K562 (cell line): Measurements from ENCODE around the gene PNMT. TPM values are rescaled to one million over a fixed set of nuclear protein-coding genes. Genes with fewer than 3 reads are reported as not detected.

Experiments used
- ARNT ChIP-seq, 2 experiments: fragments of 450-650 bp; IDR thresholded peaks; 2 replicates each; pipeline ENCODE4 v1.6.1; 2016; ENCODE audit warnings: mild to moderate bottlenecking in 1 of 2
- CBFA2T2 ChIP-seq: fragments of 450-650 bp; conservative IDR thresholded peaks from 2 replicates; pipeline ENCODE4 v1.6.1; 2017; ENCODE audit warnings: mild to moderate bottlenecking
- ETV5 ChIP-seq: sonication (generic); formaldehyde crosslinking; IDR thresholded peaks from 2 replicates; pipeline ENCODE4 v1.4.0; 2020; ENCODE audit warnings: low read depth, mild to moderate bottlenecking, missing genetic modification reagents
- KLF6 ChIP-seq: fragments of 250-450 bp; sonication (Bioruptor Pico); IDR thresholded peaks from 2 replicates; pipeline ENCODE4 v1.4.0; 2020; ENCODE audit warnings: mild to moderate bottlenecking, moderate library complexity, borderline replicate concordance
- MTA3 ChIP-seq: fragments of 450-650 bp; formaldehyde crosslinking; IDR thresholded peaks from 2 replicates; pipeline ENCODE4 v1.6.1; 2017; ENCODE audit warnings: mild to moderate bottlenecking, borderline replicate concordance
- NFE2 ChIP-seq: IDR thresholded peaks from 2 replicates; pipeline ENCODE4 v1.6.1; 2014; ENCODE audit warnings: antibody characterized with exemption, low read depth
- POLR2AphosphoS2 ChIP-seq: IDR thresholded peaks from 2 replicates; pipeline ENCODE4 v1.6.1; 2012; ENCODE audit warnings: low read length, improper control_type of control experiment
- RBM15 ChIP-seq: fragments of 200-400 bp; formaldehyde crosslinking; IDR thresholded peaks from 2 replicates; pipeline ENCODE4 v1.6.1; 2018; ENCODE audit warnings: mild to moderate bottlenecking, low read length, moderate library complexity; ENCODE audit not compliant: insufficient read depth
- SMAD1 ChIP-seq: fragments of 150-350 bp; IDR thresholded peaks from 2 replicates; pipeline ENCODE4 v1.6.1; 2014; ENCODE audit warnings: low read length, low read depth; ENCODE audit not compliant: partially characterized antibody
- TRIM25 ChIP-seq: fragments of 450-650 bp; IDR thresholded peaks from 2 replicates; pipeline ENCODE4 v1.7.0; 2016; ENCODE audit warnings: borderline replicate concordance
- ZNF507 ChIP-seq: conservative IDR thresholded peaks from 2 replicates; pipeline ENCODE4 v1.6.1; 2017; ENCODE audit warnings: missing genetic modification characterization, missing compliant biosample characterization
- ZNF561 ChIP-seq: fragments of 450-650 bp; formaldehyde crosslinking; conservative IDR thresholded peaks from 2 replicates; pipeline ENCODE4 v1.4.0; 2020; ENCODE audit warnings: mild to moderate bottlenecking, moderate library complexity
- polyA plus RNA-seq, 8 experiments: library from polyadenylated mRNA; depleted of rRNA in 4 of 8; stranded (reverse) in 5 of 8; unstranded in 3 of 8; fragments of >200 nt; fragmentation: Nextera tagmentation in 2 of 8; fragmentation: Illumina TruSeq in 1 of 8; extraction: Ambion mirVana in 2 of 8; extraction: Trizol in 1 of 8; gene quantifications; 2 replicates each; pipeline versions ENCODE4 v1.2.1 to v1.2.3, GENCODE V29; 2011 to 2014; ENCODE audit warnings: inconsistent platforms in 1 of 8, missing spikeins in 1 of 8
- total RNA-seq, 7 experiments: library from RNA; depleted of rRNA in 6 of 7; stranded (reverse); fragments of >200 nt in 6 of 7; fragmentation: Illumina TruSeq in 2 of 7; extraction: Trizol in 2 of 7; gene quantifications; 2 replicates each; pipeline versions ENCODE4 v1.2.1 to v1.2.3, GENCODE V29; 2011 to 2021; ENCODE audit warnings: low replicate concordance in 1 of 7
- TF ChIP-seq, protein P1 (sequence below): sonication (generic); formaldehyde crosslinking; IDR thresholded peaks from 2 replicates; pipeline ENCODE4 v1.8.0; 2022; ENCODE audit warnings: mild to moderate bottlenecking, missing genetic modification reagents
- TF ChIP-seq, protein P2 (sequence below): sonication (generic); formaldehyde crosslinking; IDR thresholded peaks from 2 replicates; pipeline ENCODE4 v1.8.0; 2023; ENCODE audit warnings: missing genetic modification reagents, mild to moderate bottlenecking, borderline replicate concordance
- TF ChIP-seq, protein P3 (sequence below), 2 experiments: IDR thresholded peaks; 2 replicates each; pipeline ENCODE4 v1.6.1; 2012; ENCODE audit warnings: improper control_type of control experiment in 2 of 2, low read depth in 2 of 2, low read length in 2 of 2, borderline replicate concordance in 1 of 2

The PNMT gene
- total and polyA plus RNA-seq, 9 of the 15 experiments (the other 6 are each of a cell fraction or from before 2014, with no cell fraction given): 0.55 to 18.1 (median 5.8) TPM

- TF ChIP-seq, protein P1, sequence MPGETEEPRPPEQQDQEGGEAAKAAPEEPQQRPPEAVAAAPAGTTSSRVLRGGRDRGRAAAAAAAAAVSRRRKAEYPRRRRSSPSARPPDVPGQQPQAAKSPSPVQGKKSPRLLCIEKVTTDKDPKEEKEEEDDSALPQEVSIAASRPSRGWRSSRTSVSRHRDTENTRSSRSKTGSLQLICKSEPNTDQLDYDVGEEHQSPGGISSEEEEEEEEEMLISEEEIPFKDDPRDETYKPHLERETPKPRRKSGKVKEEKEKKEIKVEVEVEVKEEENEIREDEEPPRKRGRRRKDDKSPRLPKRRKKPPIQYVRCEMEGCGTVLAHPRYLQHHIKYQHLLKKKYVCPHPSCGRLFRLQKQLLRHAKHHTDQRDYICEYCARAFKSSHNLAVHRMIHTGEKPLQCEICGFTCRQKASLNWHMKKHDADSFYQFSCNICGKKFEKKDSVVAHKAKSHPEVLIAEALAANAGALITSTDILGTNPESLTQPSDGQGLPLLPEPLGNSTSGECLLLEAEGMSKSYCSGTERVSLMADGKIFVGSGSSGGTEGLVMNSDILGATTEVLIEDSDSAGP (CRISPR knock-in tag): no peak
- TF ChIP-seq, protein P2, sequence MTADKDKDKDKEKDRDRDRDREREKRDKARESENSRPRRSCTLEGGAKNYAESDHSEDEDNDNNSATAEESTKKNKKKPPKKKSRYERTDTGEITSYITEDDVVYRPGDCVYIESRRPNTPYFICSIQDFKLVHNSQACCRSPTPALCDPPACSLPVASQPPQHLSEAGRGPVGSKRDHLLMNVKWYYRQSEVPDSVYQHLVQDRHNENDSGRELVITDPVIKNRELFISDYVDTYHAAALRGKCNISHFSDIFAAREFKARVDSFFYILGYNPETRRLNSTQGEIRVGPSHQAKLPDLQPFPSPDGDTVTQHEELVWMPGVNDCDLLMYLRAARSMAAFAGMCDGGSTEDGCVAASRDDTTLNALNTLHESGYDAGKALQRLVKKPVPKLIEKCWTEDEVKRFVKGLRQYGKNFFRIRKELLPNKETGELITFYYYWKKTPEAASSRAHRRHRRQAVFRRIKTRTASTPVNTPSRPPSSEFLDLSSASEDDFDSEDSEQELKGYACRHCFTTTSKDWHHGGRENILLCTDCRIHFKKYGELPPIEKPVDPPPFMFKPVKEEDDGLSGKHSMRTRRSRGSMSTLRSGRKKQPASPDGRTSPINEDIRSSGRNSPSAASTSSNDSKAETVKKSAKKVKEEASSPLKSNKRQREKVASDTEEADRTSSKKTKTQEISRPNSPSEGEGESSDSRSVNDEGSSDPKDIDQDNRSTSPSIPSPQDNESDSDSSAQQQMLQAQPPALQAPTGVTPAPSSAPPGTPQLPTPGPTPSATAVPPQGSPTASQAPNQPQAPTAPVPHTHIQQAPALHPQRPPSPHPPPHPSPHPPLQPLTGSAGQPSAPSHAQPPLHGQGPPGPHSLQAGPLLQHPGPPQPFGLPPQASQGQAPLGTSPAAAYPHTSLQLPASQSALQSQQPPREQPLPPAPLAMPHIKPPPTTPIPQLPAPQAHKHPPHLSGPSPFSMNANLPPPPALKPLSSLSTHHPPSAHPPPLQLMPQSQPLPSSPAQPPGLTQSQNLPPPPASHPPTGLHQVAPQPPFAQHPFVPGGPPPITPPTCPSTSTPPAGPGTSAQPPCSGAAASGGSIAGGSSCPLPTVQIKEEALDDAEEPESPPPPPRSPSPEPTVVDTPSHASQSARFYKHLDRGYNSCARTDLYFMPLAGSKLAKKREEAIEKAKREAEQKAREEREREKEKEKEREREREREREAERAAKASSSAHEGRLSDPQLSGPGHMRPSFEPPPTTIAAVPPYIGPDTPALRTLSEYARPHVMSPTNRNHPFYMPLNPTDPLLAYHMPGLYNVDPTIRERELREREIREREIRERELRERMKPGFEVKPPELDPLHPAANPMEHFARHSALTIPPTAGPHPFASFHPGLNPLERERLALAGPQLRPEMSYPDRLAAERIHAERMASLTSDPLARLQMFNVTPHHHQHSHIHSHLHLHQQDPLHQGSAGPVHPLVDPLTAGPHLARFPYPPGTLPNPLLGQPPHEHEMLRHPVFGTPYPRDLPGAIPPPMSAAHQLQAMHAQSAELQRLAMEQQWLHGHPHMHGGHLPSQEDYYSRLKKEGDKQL (CRISPR knock-in tag): no peak
- TF ChIP-seq POLR2AphosphoS2 (no peak), RBM15 (no peak), NFE2 (0 out of 2 replicates have a peak, but pooled peaks have one; percentile 16), ZNF561 (no peak), ARNT (IDR thresholded peaks at IDR 0.05) (no peak), KLF6 (CRISPR knock-in tag) (no peak), ZNF507 (tag) (no peak), TRIM25 (no peak), CBFA2T2 (no peak), MTA3 (peak; percentile 73; the same call in 1 of the 2 replicates), SMAD1 (no peak), ETV5 (CRISPR knock-in tag) (0 out of 2 replicates have a peak, but pooled peaks have one; percentile 47)
- TF ChIP-seq, protein P3, sequence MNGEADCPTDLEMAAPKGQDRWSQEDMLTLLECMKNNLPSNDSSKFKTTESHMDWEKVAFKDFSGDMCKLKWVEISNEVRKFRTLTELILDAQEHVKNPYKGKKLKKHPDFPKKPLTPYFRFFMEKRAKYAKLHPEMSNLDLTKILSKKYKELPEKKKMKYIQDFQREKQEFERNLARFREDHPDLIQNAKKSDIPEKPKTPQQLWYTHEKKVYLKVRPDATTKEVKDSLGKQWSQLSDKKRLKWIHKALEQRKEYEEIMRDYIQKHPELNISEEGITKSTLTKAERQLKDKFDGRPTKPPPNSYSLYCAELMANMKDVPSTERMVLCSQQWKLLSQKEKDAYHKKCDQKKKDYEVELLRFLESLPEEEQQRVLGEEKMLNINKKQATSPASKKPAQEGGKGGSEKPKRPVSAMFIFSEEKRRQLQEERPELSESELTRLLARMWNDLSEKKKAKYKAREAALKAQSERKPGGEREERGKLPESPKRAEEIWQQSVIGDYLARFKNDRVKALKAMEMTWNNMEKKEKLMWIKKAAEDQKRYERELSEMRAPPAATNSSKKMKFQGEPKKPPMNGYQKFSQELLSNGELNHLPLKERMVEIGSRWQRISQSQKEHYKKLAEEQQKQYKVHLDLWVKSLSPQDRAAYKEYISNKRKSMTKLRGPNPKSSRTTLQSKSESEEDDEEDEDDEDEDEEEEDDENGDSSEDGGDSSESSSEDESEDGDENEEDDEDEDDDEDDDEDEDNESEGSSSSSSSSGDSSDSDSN (IDR thresholded peaks at IDR 0.05; ENCODE audit: borderline replicate concordance in 1 of 2, low read depth in 2 of 2, low read length in 2 of 2): peak in 1 of 2 experiments; percentile 65; a peak in 1 of 4 replicates
These were observed 31.1 kb upstream of the PNMT start, which contains the start of gene STARD3 (continued) for GRCh38 chr17:39636927-39637736.
